Astrocyte (in vitro differentiated cells and primary cell): ENCODE data around the gene MAT2A.
"Not testable (repeated sequence)": the region's sequence is repeated elsewhere in the genome, so short reads cannot be mapped to it uniquely, and the experiment has no call there.

Experiments used
- EZH2 ChIP-seq: IDR thresholded peaks from 2 replicates; pipeline ENCODE4 v1.6.1; 2012; ENCODE audit warnings: mild to moderate bottlenecking, low read length, inconsistent platforms; ENCODE audit not compliant: insufficient read depth
- TF ChIP-seq, protein P1 (sequence below): IDR thresholded peaks from 2 replicates; pipeline ENCODE4 v1.5.1; 2011; ENCODE audit warnings: low read depth, mild to moderate bottlenecking, inconsistent platforms, low read length, moderate library complexity; ENCODE audit not compliant: insufficient read depth

DNA sequence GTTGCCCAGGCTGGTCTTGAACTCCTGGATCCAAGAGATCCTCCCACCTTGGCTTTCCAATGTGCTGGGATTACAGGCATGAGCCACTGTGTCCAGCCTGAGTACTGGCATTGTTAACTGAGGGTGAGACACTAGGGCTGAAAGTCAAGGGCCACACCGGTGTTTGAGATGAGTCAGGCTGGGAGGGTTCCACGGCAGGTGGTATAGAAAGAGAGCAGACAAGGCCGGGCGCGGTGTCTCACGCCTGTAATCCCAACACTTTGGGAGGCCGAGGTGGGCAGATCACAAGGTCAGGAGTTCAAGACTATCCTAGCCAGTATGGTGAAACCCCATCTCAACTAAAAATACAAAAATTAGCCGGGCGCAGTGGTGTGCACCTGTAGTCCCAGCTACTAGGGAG, 53.3 kb downstream of the MAT2A start:
- TF ChIP-seq, protein P1, sequence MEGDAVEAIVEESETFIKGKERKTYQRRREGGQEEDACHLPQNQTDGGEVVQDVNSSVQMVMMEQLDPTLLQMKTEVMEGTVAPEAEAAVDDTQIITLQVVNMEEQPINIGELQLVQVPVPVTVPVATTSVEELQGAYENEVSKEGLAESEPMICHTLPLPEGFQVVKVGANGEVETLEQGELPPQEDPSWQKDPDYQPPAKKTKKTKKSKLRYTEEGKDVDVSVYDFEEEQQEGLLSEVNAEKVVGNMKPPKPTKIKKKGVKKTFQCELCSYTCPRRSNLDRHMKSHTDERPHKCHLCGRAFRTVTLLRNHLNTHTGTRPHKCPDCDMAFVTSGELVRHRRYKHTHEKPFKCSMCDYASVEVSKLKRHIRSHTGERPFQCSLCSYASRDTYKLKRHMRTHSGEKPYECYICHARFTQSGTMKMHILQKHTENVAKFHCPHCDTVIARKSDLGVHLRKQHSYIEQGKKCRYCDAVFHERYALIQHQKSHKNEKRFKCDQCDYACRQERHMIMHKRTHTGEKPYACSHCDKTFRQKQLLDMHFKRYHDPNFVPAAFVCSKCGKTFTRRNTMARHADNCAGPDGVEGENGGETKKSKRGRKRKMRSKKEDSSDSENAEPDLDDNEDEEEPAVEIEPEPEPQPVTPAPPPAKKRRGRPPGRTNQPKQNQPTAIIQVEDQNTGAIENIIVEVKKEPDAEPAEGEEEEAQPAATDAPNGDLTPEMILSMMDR: not testable (repeated sequence)
- TF ChIP-seq EZH2: not testable (repeated sequence)
